Inflammatory macrophage (primary cell): ENCODE measurements around the gene SH2D4B.

Source experiments
- DNase-seq, 2 donors: peaks; one replicate each; pipeline ENCODE4 v3.0.0-alpha.2; 2020 to 2022

The SH2D4B gene

DNA sequence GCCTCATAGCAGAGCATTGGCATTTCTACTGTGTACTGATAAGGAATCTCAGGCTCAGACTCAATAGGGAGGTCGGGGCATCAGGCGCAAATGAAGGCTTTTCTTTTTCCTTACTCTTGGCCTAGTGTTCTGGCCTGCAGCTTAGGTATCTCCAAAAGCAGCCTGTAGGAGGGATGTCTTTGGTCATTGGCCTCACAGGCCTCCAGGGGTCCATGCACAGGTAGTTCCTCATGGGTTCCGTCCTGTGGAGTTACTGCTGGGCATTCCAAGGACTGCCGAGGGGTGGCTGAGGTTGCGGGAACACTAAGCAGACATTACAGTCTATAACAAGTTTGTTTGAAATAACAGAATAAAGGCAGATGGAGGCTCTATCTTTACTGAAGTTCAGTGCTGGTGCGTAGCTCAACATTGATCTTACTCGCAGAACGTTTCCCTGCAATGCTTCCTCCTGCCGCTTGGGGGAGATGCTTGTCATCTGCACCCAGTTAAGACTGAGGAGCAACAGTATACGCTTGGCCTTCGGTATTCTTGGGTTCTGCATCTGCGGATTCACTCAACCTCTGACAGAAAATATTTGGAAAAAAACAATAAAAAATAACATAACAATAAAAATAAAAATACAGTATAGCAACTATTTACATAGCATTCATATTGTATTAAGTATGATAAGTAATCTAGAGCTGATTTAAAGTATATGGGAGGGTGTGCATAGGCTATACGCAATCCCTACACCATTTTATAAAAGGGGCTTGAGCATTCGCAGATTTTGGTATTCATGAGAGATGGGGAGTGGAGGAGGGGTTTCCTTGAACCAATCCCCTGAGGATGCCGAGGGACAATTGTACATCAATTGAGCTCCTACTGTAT, 58.9 kb downstream of the SH2D4B start:
- peak; percentile 56 to 75 for DNase-seq

DNA sequence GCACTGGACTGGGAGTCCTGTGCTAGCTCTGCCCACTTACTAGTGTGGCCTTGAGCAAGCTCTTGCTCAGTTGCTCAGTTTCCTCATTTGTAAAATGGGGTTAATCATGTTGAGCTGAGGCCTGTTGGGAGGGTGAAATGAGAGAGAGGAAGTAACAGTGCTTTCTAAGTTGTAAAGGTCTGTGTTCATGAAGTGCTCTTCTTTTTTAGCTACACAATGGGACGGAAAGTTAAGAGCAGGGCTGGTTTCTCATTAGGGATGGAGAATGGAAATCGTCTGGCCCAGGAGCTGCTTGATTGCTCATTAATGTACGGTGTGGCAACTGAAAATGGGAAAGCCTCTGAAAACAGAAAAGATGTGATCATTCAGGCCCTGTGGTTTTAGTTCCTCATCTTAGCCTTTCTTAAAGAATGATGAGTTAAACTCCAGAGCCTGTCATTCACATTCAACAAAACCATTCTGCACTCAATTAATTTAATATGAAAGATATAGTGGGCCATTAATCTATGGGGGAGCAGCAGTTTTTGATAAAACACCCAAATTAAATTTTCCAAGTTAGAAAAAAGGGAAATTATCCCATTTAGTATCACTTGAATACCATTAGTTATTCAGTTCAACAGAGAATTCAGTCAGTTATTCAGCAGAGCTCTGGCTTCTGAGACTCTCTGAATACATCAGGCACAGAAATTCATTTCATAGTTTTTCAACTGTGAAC, 60.5 kb downstream of the SH2D4B start:
- DNase-seq = peak; percentile 73 to 84

- no peak for DNase-seq
These were observed 61.2 kb downstream of the SH2D4B start for GRCh38 chr10:80598951-80599350.

DNA sequence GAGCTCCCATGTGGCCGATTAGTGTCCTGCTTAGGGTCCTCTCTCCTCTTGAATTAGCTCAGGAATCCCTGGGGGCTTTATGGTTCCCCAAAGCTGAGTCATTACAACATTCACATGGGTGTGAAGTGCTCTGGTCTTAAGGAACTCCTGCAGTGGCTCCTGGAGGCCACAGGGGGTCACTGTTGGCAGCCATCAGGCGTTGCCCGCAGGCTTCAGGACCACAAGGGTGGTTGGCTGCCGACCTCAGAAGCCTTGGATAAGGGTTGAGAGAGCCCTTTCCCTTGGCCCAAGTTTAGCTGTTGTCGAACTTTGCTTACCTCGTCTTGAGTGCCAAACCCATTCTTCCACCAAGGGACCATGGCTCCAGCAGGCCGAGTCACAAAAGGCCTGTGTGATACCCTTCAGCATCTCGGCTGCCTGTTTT, 61.7 kb downstream of the SH2D4B start:
- peak; percentile 73 to 84 for DNase-seq

GRCh38 chr10:80600256-80600655, 62.6 kb downstream of the SH2D4B start:
- DNase-seq = no peak

DNA sequence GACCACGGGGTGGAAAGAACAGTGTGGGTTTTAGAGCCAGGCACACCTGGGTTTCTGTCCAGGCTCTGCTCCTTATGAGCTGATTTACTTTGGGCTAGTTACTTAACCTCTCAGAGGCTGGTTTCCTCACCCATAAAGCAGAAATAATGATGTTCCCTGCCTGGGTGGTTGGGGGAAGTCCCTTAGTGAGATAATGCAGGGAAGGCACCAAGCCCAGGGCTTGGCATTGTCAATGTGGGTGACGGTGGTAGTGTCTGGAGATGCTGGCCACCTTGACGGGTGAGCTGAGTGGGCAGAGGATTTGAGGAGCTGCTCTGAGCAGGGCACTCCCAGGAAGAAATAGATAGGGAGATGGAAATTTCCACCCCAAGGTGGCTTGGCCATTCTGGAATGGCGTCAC, 65.2 kb downstream of the SH2D4B start:
- DNase-seq = peak; percentile 68 to 74

DNA sequence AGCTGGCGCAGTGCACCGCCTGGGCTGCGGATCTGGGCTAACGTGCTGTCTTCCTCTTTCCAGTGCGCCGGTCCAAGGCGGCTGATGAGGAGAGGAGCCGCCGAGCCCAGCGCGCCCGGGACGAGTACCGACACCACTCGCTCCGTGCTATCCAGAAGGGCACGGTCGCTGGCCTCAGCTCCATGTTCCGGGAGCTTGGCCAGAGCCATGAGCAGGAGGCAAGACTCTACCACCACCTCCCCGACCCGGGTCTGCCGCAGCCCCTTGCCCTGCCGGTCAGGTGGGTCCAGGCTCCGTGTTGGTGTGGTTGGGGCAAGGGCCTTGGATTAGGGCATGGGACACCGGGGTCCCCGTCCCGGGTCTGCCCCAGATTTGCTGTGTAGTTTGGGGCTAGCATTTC, 65.8 kb downstream of the SH2D4B start:
- DNase-seq = no peak

- no peak for DNase-seq
These were observed 71.0 kb downstream of the SH2D4B start for GRCh38 chr10:80608706-80609105.

DNA sequence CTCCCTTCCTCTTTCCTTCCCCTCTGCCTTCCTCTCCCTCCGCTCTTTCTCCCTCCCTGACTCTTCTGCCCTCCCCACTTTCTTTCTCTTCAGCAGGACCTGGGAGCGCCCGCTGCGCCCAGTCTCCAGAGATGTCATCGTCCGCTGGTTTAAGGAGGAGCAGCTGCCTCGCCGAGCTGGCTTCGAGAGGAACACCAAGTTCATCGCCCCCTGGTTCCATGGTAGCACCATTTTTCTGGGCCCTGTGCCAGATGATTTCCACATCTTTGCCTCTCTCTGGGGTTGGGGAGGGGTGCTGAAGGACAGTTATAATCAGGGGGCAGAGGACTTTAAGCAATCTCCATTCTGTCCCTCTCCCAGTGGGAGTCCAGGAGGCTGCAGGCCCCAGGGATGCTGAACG, 71.6 kb downstream of the SH2D4B start:
- no peak for DNase-seq

DNA sequence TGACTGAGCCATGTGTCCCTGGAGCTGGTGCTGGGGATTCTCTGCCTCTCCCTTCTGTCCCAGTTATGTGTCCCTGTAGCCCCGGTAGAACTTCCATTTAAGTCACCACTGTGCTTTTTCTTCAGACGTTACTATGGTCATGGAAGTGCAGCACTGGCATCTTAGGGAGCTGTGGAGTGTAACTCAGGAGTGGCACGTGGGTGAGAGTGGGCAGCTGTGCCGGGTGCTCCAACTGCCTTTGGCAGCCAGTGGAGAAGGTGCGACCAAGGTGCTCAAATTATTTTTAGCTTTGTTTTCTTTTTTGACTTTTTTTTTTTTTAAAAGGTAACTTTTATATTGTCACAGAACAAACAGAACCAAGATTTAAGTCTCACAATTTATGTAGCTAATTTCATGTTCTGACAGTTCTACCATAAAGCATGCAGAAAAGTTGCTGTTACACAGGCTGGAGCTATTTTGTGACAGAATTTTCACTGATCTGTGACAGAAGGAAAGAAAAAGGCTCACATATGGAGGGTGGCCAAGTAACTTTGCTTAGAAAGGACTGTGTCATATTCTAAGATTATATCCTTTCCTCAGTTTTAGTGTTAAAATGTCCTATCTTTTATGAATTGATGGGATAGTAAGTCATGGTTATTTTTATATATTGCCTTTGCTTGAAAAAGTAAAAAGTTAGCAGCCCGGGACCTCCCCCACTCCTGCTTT, 73.9 kb downstream of the SH2D4B start:
- DNase-seq = no peak

DNA sequence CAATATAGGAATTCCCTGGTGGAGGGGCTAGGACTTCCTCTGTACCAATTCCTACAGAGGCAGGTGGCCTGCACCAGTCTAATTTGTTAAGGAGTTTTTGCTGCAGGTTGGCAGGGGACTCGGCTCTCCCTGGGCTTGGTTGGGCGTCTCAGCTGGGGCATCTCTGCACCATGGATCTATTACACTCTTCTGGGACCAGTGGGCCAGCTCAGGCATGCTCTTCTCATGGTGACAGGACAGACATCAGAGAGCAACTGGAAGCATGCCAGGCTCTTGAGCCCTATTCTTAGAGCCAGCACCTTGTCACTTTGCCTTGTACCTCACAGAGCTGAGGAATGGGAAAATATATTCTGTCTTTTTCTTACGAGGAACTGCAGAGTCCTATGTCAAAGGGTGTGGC, 74.6 kb downstream of the SH2D4B start:
- no peak for DNase-seq

GRCh38 chr10:80613466-80614170, 75.9 kb downstream of the SH2D4B start:
- DNase-seq = no peak

DNA sequence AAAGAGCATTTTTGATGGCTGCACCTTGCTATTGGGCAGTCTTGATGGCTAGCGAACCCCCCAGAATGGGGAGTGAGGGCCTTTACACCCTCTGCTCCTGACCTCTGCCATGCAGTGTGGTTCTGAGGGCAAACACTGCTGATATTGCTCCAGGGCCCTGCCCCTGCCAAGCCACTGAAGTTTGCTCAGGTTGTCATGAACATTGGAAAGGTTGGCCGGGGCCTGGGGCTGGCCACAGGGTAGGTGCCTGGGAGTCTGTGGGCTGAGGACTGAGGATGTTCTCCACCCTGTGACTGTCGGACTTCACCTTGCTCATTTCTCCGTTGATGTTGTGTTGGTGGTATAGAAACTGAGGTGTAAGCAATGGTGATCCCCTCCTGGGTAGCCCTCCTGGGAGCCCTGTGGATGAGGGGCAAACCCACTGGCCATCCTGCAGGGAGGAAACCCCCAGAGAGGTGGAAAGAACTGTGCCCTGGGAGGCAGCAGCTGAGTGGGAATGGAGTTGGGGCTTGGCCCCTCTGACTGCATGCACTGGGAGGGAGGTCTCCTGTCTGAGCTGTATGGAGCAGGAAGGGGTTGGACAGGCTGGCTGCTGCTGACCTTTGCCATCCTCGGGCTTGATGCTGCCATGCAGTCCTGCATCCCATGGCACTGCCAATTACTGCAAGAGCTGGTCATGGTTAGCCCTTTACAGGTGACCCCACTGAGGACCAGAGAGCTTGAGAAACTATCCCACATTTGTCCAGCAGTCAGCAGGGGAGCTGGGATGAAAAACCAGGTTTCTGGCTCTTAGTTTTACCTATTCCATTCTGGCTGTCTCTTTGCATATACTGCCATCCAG, 77.1 kb downstream of the SH2D4B start:
- DNase-seq = no peak

DNA sequence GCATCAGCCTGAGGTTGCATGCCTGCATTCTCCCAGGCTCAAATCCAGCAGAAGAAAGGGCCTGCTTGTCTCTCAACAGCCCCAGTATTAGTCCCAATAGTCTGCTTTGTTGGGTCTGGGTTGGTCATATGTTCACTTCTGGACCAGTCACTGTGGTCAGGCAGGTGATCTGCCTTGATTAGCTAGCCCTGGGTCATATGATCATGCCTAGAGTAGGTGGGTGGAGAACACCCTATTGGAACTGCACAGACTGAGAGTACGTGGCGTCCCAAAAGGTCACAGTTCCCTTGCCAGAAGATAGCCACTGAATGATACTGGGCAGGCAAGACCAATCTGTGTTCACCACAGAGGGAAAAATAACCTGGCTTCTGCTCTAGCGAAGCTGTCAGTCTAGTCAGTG, 80.1 kb downstream of the SH2D4B start:
- no peak for DNase-seq

DNA sequence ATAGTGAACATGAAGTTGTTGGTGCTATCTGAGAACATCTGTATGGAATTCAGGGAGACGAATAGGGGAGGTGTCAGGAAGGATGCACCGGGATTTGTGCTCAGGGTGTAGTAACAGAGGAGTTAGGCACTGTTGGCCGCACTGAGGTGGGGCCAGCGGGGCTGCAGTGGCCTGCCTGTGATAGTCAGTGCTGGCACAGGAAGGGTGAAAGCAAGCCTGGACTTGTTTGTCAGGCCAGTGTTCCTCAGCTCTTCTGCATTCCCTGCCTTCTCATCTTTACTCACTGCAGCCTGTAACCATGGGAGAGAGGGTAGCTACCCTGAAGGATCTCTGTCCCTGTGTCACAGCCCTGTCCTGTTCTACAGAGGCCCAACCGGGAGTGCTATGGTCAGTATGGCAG, 81.3 kb downstream of the SH2D4B start:
- no peak for DNase-seq

- no peak for DNase-seq
These were observed 84.5 kb downstream of the SH2D4B start for GRCh38 chr10:80622153-80622552.

GRCh38 chr10:80630324-80630723, 92.6 kb downstream of the SH2D4B start:
- DNase-seq = no peak

DNA sequence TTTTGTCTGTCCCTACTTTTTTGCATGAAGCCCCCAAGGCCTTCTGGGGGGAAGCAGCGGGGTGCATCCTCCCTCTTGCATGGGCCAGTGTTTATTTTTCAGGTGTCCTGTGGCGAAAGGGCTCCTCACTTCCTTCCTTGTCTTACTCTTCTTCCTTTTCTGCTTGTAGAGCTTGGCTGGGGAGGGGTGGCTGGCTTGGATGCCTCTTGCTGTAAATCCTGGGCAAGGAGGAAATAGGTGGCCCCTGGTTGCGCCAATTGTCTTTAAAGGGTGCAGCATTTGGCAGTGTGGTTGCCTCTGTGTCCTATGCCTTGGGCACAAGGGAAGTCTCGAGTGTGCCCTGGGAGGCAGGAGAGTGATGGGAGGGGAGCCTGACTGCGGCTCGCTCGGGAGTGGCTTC, 95.0 kb downstream of the SH2D4B start:
- no peak for DNase-seq

DNA sequence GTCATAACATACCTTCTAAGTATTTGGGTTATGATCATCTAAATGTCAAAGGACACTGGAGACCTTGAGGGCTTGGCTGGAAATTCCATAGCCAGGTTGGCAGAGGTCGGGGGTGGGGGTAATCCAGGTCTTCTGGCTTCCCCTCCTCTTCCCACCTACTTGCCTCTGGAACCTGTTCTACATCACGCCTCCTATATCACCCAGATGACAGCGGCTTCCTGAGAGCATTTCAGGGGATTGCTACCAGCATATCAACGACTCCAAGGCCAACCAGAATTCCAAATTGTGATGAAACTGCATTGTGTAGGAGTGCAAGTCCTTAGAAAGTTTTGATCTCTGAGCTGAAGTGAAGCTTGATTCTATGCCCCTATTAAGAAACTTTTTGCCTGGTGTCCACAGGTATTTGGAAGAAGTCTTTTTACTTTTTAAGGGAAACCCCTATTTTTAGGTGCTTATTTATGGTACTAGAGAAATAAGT, 95.7 kb downstream of the SH2D4B start:
- DNase-seq = no peak

GRCh38 chr10:80633910-80634309, 96.2 kb downstream of the SH2D4B start:
- DNase-seq = no peak

DNA sequence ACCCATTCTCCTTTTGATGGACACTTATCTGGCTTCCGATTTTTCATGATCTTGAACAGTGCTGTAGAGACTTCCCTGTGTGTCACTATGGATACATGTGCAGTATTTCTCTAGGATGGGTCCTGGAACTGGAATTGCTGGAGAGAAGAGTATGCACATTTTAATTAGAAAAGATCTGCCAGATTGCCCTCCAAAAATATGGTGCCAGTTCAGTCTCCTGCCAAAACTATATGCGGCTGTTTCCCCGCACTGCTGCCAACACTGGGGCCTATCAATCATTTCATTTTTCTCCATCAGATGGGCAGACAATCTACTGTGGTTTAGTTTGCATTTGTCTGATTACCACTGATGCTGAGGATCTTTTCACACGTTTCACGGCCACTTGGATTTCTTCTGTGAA, 105.0 kb downstream of the SH2D4B start:
- DNase-seq = no peak

GRCh38 chr10:80646366-80646765, 108.7 kb downstream of the SH2D4B start:
- no peak for DNase-seq
